Mesodermal cell (in vitro differentiated cells): Measurements from ENCODE around the gene RPTOR.

Experiments used
- H3K27ac ChIP-seq: 2 replicates; pipeline ENCODE4 v1.7.0; 2013; ENCODE audit warnings: mild to moderate bottlenecking, low read depth, low read length, moderate library complexity; ENCODE audit not compliant: severe bottlenecking
- H3K36me3 ChIP-seq: 2 replicates; pipeline ENCODE4 v1.7.1; 2013; ENCODE audit warnings: mild to moderate bottlenecking, low read length, moderate library complexity; ENCODE audit not compliant: control insufficient read depth, insufficient read depth
- H3K4me1 ChIP-seq: one replicate; pipeline ENCODE4 v1.7.1; 2013; ENCODE audit warnings: mild to moderate bottlenecking, low read length; ENCODE audit not compliant: insufficient read depth, control insufficient read depth, poor library complexity, severe bottlenecking
- H3K4me3 ChIP-seq: 2 replicates; pipeline ENCODE4 v1.7.0; 2013; ENCODE audit warnings: low read length, control low read depth, mild to moderate bottlenecking; ENCODE audit not compliant: insufficient read depth, poor library complexity, severe bottlenecking; ENCODE audit errors: extremely low read depth
- H3K9me3 ChIP-seq: 2 replicates; pipeline ENCODE4 v1.7.1; 2013; ENCODE audit warnings: mild to moderate bottlenecking, low read length, moderate library complexity; ENCODE audit not compliant: control insufficient read depth
- WGBS, 2 experiments: methylation state at CpG; one replicate each; pipeline ENCODE4 v1.1.5; 2013; ENCODE audit warnings: missing lambda C conversion rate in 2 of 2; ENCODE audit not compliant: insufficient coverage in 2 of 2; 5-methylcytosine and 5-hydroxymethylcytosine counted together

The RPTOR gene

DNA sequence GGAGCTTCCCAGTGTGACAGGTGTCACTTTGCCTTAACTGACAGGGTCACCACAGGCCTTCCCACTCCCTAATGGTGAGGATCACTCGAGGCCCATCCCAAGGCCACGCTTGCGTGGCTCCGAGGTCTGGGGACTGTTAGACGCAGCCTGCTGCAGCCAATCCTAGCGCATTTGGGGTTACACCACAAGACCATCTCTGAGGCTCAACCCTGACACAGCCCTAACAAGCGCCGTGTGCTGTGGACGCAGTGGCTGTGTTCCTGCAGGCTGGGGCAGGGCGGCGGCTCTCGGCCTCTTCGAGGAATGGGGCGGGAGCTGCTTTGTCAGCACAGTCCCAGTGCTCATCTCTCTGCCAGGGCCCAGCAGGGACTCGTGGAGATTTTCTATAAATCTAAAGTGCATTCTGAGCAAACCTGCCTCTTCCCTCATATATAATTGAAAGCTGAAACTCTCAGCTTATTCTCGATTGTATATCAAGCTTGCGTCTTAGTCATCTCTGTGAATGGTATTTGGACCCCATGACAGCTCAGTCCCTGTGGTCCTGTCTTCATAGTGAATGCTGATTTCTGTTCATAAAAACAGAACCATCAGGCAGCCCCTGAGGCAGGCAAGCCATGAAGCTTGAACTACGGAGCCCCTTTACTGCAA lies 381.2 kb downstream of the RPTOR start:
- Histone ChIP-seq H3K9me3 (no peaks in the 10 kb centered on the region), H3K4me3 (no peak overlapping the region), H3K27ac (no peak overlapping the region), H3K36me3 (peaks cover 44% of the 10 kb centered on the region), H3K4me1 (no peaks in the 10 kb centered on the region)
- WGBS, 2 experiments: 93 to 96% methylated on average over 17 of the region's 18 CpGs

DNA sequence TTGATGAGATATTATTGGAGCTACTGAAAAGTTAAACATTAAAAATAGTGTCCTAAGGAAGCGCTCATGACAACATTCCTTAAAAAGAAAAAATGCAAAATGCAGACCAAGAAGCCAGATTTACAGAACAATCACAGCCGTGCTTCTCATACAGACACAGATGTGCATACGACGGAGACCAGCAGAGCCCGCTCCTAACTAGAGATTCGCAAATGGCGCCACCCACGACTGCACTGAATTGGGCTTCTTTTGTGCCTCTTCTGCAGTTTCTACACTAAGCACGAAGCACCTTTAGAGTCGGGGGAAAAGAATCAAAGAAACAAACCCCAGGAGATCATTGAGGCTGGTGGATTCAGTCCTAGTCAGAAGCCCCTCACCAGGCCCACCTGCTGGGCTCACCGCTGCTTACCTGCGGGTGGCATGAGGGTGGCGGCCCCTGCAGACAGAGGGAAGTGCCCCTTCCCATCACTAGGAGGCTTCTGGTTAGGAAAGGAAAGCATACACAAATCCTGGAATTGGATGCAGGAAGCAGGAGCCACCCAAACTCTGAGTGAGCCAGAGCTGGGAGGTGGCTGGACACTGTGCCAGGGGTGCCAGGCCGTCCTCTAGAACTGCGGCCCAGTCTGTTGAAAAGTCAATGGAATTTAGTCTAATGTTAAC lies 382.1 kb downstream of the RPTOR start:
- no peaks in the 10 kb centered on the region for H3K9me3 ChIP-seq
- no peak overlapping the region for H3K27ac ChIP-seq
- no peak overlapping the region for H3K4me3 ChIP-seq
- H3K36me3 ChIP-seq: peaks cover 44% of the 10 kb centered on the region
- H3K4me1 ChIP-seq: peaks cover 6% of the 10 kb centered on the region
- 70 to 77% methylated on average over 12 to 15 of the region's 15 CpGs for WGBS, 2 experiments

DNA sequence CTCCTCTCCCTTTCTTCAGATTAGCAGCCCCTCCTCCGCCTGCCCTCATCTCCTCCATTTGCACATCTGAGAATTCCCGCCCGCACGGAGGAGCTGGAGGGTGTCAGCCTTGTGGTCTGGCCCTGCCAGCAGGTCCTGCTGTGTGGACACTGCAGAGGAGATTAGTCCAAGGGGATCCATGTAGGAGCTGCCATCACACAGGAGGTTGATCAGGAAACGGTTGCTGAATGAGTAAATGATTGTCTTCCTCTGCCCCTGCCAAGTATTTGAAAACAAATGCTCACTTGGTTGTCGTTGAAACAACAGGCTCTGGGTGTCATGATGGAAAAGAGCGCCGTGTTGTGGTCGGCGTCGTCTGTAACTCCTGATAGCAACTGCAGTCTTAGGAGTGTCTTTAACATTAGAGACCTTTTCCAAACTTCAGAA lies 383.2 kb downstream of the RPTOR start:
- no peak overlapping the region for H3K27ac ChIP-seq
- peaks cover 6% of the 10 kb centered on the region for H3K4me1 ChIP-seq
- peaks cover 44% of the 10 kb centered on the region for H3K36me3 ChIP-seq
- WGBS, 2 experiments: 17 to 26% methylated on average over 7 of the region's 11 CpGs
- H3K9me3 ChIP-seq: no peaks in the 10 kb centered on the region
- no peak overlapping the region for H3K4me3 ChIP-seq

DNA sequence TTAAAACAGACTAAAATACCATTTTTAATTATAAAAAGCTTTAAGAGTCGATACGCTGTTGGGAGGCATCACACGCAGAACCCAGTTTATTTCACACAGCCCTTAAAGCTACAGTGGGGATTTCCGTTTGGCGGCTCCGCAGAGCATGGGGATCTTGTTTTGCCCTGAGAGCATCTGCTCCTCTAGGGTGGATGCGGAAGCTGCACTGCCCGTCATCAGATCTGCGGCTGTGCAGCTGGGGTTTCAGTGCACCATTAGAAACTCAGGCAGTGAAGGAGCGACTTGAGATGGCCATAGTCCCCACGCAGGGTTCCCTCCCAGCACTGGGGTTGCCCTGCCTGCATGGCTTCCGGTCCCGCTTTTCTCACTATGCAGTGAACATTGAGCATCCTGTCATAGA lies 384.8 kb downstream of the RPTOR start:
- Histone ChIP-seq H3K9me3 (no peaks in the 10 kb centered on the region), H3K27ac (no peak overlapping the region), H3K4me3 (no peak overlapping the region), H3K4me1 (peaks cover 6% of the 10 kb centered on the region), H3K36me3 (peaks cover 39% of the 10 kb centered on the region)
- WGBS, 2 experiments: 96 to 97% methylated on average over 13 of the region's 13 CpGs

DNA sequence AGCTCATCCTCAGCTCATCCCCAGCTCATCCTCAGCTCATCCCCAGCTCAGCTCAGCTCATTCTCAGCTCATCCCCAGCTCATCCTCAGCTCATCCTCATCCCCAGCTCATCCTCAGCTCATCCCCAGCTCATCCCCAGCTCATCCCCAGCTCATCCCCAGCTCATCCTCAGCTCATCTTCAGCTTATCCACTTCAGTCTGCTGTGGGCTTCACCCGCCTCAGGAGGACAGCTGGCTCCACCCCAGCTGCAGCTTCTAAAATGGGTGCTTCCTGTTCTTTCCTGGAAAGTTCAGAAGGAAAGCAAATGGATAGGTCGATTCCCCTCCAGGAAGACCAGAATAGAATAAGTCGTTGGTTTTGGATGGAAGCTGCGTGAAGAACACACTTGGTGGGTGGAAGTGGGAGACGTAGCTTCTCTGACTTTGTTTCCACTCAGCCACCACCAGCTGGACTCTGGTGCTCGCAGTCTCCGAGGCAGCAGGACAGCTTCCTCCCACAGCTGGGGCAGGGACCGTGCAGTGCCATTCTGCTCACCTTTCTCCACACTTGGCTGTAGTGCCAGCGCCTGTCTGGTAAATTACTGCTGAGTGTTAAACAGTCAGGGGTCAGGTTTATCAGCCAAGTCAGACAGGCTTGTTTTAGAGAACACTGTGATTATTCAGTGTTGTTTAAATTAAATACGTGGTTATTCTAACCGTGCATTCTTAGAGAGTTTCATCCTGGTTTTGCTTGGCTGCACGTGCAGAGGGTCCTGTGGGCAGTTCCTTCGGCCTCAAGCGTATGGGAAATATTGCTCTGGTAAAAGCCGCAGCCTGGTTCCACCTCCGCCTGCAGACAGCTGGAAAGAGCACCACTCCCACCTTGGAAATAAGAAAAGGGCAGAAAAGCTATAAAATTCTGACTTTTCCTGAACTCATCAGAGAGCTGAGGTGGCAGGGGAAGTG lies 386.0 kb downstream of the RPTOR start:
- no peak overlapping the region for H3K4me3 ChIP-seq
- H3K4me1 ChIP-seq: peaks cover 6% of the 10 kb centered on the region
- WGBS, 2 experiments: 90 to 97% methylated on average over 11 to 14 of the region's 16 CpGs
- peaks cover 31% of the 10 kb centered on the region for H3K36me3 ChIP-seq
- H3K9me3 ChIP-seq: no peaks in the 10 kb centered on the region
- H3K27ac ChIP-seq: no peak overlapping the region

DNA sequence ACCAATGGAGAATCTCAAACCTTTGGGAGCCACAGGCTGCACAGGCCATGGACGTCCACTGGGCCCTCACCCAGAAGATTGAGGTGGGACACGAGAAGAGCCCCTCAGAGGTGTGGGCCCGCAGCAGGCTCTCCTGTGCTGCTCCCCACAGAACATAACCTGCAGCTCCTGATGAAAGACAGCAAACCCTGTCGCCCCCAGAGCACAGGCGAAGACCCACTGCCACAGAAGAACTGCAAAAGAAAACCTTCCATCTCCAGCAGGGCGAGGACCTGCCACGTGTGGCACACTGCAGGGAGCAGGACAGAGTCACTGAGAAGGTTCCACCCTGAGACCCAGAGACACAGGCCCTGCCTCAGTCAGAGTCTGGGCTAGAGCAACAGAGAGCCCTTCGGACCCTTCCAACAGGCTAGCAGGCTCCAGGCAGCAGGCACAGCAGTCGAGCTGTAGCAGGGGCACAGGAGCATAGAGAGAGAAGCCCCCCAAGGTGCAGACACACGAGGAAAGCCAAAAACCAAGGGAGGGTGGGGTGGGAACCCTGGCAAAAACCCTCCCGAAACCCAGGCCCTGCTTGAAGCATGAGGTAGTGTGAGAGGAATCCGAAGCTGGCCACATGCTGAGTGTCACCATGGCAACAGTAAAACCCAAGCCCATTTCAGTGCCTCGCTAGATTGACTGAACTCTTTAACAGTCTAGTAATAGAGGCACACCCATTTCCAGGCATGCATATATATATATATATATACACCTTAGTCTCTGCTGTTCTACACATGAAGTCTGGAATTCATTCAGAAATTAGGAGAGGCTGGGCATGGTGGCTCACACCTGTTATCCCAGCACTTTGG lies 387.0 kb downstream of the RPTOR start:
- WGBS, 2 experiments: 56 to 64% methylated on average over 11 of the region's 13 CpGs
- H3K36me3 ChIP-seq: peaks cover 24% of the 10 kb centered on the region
- H3K27ac ChIP-seq: peak overlapping the region; percentile 51
- no peaks in the 10 kb centered on the region for H3K9me3 ChIP-seq
- H3K4me3 ChIP-seq: no peak overlapping the region
- H3K4me1 ChIP-seq: peaks cover 6% of the 10 kb centered on the region

DNA sequence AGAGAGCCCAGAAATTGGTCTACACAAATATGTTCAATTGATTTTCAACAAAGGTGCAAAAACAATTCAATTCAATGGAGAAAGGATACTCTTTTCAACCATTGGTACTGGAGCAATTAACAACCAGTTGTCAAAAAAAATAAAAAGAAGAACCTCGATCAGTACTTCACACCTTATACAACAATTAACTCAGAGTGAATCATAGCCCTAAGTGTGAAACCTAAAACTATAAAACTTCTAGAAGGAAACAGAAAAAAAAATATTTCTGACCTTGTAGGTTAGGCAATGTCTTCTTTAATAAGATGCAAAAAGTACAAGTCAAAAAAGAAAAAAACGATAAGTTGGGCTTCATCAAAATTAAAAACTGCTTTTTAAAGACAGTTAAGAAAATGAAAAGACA lies 390.9 kb downstream of the RPTOR start:
- Histone ChIP-seq H3K4me3 (no peak overlapping the region), H3K36me3 (peaks cover 4% of the 10 kb centered on the region), H3K4me1 (peaks cover 6% of the 10 kb centered on the region), H3K27ac (no peak overlapping the region), H3K9me3 (no peaks in the 10 kb centered on the region)
- WGBS, 2 experiments: 100% methylated on average over 1 of the region's 2 CpGs; no CpG with 5 or more reads in 1 of the 2 experiments

DNA sequence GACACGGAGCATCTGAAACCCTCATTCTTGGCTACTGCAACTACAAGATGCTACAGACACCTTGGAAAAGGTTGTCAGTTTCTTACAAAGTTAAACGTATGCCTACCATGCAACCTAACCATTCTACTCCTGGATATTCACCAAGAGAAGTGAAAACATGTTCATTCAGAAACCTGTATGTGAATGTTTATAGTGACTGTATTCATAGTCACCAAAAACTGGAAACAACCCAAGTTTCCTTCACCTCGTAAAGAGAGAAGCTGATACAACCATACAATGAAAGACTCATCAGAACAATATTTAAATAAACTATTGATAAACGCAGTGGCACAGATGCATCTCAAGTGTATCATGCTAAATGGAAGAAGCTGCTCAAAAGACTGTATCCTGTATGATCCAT lies 391.6 kb downstream of the RPTOR start:
- peaks cover 6% of the 10 kb centered on the region for H3K4me1 ChIP-seq
- WGBS, 2 experiments: 92 to 100% methylated on average over 1 to 2 of the region's 4 CpGs
- no peak overlapping the region for H3K27ac ChIP-seq
- H3K36me3 ChIP-seq: peaks cover 3% of the 10 kb centered on the region
- no peaks in the 10 kb centered on the region for H3K9me3 ChIP-seq
- no peak overlapping the region for H3K4me3 ChIP-seq

DNA sequence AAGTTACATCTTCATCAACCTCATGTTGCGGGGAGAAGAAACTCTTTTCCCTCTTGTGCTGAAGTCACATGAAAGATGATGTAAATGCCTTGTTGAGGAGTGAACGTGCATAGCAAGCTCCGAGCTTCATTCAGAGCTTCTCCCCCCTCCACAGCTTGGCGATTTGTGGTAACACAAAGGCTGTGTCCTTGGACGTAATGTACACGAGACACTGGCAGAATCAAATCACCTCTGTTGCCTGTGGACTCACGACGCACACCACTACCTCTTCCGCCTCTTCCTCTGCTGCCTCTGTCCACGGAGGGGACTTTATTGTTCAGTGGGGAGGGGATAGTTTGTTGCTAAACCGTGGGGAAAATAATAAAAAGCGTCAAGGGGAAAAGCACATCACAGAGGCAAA lies 392.1 kb downstream of the RPTOR start:
- no peak overlapping the region for H3K27ac ChIP-seq
- peaks cover under 1% of the 10 kb centered on the region for H3K4me1 ChIP-seq
- 78 to 93% methylated on average over 4 to 9 of the region's 12 CpGs for WGBS, 2 experiments
- H3K9me3 ChIP-seq: no peaks in the 10 kb centered on the region
- H3K36me3 ChIP-seq: peaks cover 3% of the 10 kb centered on the region
- no peak overlapping the region for H3K4me3 ChIP-seq
